Astrocyte (in vitro differentiated cells and primary cell): ENCODE results near the gene GNS. TPM values are rescaled to one million over a fixed set of nuclear protein-coding genes. Genes with fewer than 3 reads are reported as not detected.

Experiments used
- DNase-seq: peaks from one replicate; pipeline ENCODE4 v3.0.0-alpha.2; 2010; ENCODE audit warnings: low read depth
- FAIRE-seq: peaks from 2 replicates; lab custom pipeline; 2011; peaks lifted over from hg19 to GRCh38; lab: Jason Lieb, UNC
- H2AFZ ChIP-seq: 2 replicates; pipeline ENCODE4 v1.6.0; 2012; ENCODE audit warnings: low read depth, low read length, inconsistent platforms
- H3K27ac ChIP-seq: 2 replicates; pipeline ENCODE4 v1.5.1; 2011; ENCODE audit warnings: low read depth, low read length, inconsistent platforms
- H3K27me3 ChIP-seq: 2 replicates; pipeline ENCODE4 v1.6.0; 2011; ENCODE audit warnings: low read length, inconsistent platforms; ENCODE audit not compliant: insufficient read depth
- H3K36me3 ChIP-seq: 2 replicates; pipeline ENCODE4 v1.5.1; 2011; ENCODE audit warnings: low read length, inconsistent platforms; ENCODE audit not compliant: insufficient read depth
- H3K4me1 ChIP-seq: 2 replicates; pipeline ENCODE4 v1.5.1; 2011; ENCODE audit warnings: low read length, inconsistent platforms; ENCODE audit not compliant: insufficient read depth
- H3K4me2 ChIP-seq: 2 replicates; pipeline ENCODE4 v1.6.0; 2012; ENCODE audit warnings: low read length, inconsistent platforms
- H3K4me3 ChIP-seq: 2 replicates; pipeline ENCODE4 v1.5.1; 2011; ENCODE audit warnings: low read depth, mild to moderate bottlenecking, low read length, inconsistent platforms; ENCODE audit not compliant: insufficient read depth
- H3K79me2 ChIP-seq: 2 replicates; pipeline ENCODE4 v1.6.0; 2012; ENCODE audit warnings: mild to moderate bottlenecking, low read length, inconsistent platforms; ENCODE audit not compliant: insufficient read depth
- H3K9ac ChIP-seq: 2 replicates; pipeline ENCODE4 v1.6.0; 2012; ENCODE audit warnings: mild to moderate bottlenecking, low read length, inconsistent platforms
- H3K9me3 ChIP-seq: 2 replicates; pipeline ENCODE4 v1.5.1; 2012; ENCODE audit warnings: low read depth, mild to moderate bottlenecking, low read length, inconsistent platforms; ENCODE audit not compliant: insufficient read depth
- H4K20me1 ChIP-seq: 2 replicates; pipeline ENCODE4 v1.6.0; 2012; ENCODE audit warnings: low read length, inconsistent platforms; ENCODE audit not compliant: insufficient read depth
- H3K27ac Mint-ChIP-seq: one replicate; pipeline ENCODE4 v1.8.0; 2021; ENCODE audit warnings: mild to moderate bottlenecking, mixed read lengths; ENCODE audit not compliant: unreplicated experiment
- H3K27me3 Mint-ChIP-seq: one replicate; pipeline ENCODE4 v1.8.0; 2021; ENCODE audit warnings: low read depth, mixed read lengths; ENCODE audit not compliant: unreplicated experiment
- H3K36me3 Mint-ChIP-seq: one replicate; pipeline ENCODE4 v1.8.0; 2021; ENCODE audit warnings: low read depth, mixed read lengths; ENCODE audit not compliant: unreplicated experiment
- H3K4me1 Mint-ChIP-seq: one replicate; pipeline ENCODE4 v1.8.0; 2021; ENCODE audit warnings: low read depth, mixed read lengths; ENCODE audit not compliant: unreplicated experiment
- H3K4me3 Mint-ChIP-seq: one replicate; pipeline ENCODE4 v1.8.0; 2021; ENCODE audit warnings: mild to moderate bottlenecking, moderate library complexity, mixed read lengths; ENCODE audit not compliant: unreplicated experiment
- H3K9me3 Mint-ChIP-seq: one replicate; pipeline ENCODE4 v1.8.0; 2021; ENCODE audit warnings: mild to moderate bottlenecking, mixed read lengths; ENCODE audit not compliant: unreplicated experiment
- EZH2 ChIP-seq: IDR thresholded peaks from 2 replicates; pipeline ENCODE4 v1.6.1; 2012; ENCODE audit warnings: mild to moderate bottlenecking, low read length, inconsistent platforms; ENCODE audit not compliant: insufficient read depth
- total RNA-seq: library from RNA; stranded (reverse); gene quantifications from 2 replicates; pipeline ENCODE4 v1.2.1, GENCODE V29; 2021
- TF ChIP-seq, protein P1 (sequence below): IDR thresholded peaks from 2 replicates; pipeline ENCODE4 v1.5.1; 2011; ENCODE audit warnings: low read depth, mild to moderate bottlenecking, inconsistent platforms, low read length, moderate library complexity; ENCODE audit not compliant: insufficient read depth

GNS gene
- total RNA-seq, 1 donor from 2014 or later = 109 TPM

- Histone ChIP-seq H3K36me3 (no peaks in the 10 kb centered on the region), H3K27me3 (no peaks in the 10 kb centered on the region), H3K4me2 (no peak overlapping the region), H4K20me1 (no peaks in the 10 kb centered on the region), H3K27ac (no peak overlapping the region), H3K9me3 (no peaks in the 10 kb centered on the region), H3K9ac (no peak overlapping the region), H3K4me3 (no peak overlapping the region), H2AFZ (no peak overlapping the region), H3K4me1 (peaks cover 31% of the 10 kb centered on the region), H3K79me2 (peaks cover 24% of the 10 kb centered on the region)
- Mint-ChIP-seq H3K36me3 (no peaks in the 10 kb centered on the region), H3K27ac (no peak overlapping the region), H3K4me3 (no peak overlapping the region), H3K27me3 (no peaks in the 10 kb centered on the region), H3K9me3 (no peaks in the 10 kb centered on the region), H3K4me1 (peaks cover 39% of the 10 kb centered on the region)
- FAIRE-seq (no peak), DNase-seq (no peak)
- TF ChIP-seq, protein P1, sequence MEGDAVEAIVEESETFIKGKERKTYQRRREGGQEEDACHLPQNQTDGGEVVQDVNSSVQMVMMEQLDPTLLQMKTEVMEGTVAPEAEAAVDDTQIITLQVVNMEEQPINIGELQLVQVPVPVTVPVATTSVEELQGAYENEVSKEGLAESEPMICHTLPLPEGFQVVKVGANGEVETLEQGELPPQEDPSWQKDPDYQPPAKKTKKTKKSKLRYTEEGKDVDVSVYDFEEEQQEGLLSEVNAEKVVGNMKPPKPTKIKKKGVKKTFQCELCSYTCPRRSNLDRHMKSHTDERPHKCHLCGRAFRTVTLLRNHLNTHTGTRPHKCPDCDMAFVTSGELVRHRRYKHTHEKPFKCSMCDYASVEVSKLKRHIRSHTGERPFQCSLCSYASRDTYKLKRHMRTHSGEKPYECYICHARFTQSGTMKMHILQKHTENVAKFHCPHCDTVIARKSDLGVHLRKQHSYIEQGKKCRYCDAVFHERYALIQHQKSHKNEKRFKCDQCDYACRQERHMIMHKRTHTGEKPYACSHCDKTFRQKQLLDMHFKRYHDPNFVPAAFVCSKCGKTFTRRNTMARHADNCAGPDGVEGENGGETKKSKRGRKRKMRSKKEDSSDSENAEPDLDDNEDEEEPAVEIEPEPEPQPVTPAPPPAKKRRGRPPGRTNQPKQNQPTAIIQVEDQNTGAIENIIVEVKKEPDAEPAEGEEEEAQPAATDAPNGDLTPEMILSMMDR = no peak
- TF ChIP-seq EZH2 = no peak
These were observed 84.8 kb downstream of the GNS start for GRCh38 chr12:64674367-64674922.

GRCh38 chr12:64673490-64674169, 85.6 kb downstream of the GNS start:
- Histone ChIP-seq H3K79me2 (peaks cover 25% of the 10 kb centered on the region), H3K9me3 (no peaks in the 10 kb centered on the region), H3K4me2 (peak overlapping the region; percentile 32), H2AFZ (no peak overlapping the region), H3K27me3 (no peaks in the 10 kb centered on the region), H3K4me3 (no peak overlapping the region), H4K20me1 (no peaks in the 10 kb centered on the region), H3K4me1 (peaks cover 33% of the 10 kb centered on the region), H3K27ac (no peak overlapping the region), H3K36me3 (no peaks in the 10 kb centered on the region), H3K9ac (no peak overlapping the region)
- no peaks in the 10 kb centered on the region for H3K36me3 Mint-ChIP-seq
- no peak overlapping the region for H3K4me3 Mint-ChIP-seq
- no peaks in the 10 kb centered on the region for H3K9me3 Mint-ChIP-seq
- H3K4me1 Mint-ChIP-seq = peaks cover 44% of the 10 kb centered on the region
- H3K27ac Mint-ChIP-seq = peak overlapping the region; percentile 62
- TF ChIP-seq, protein P1 = no peak
- no peak for TF ChIP-seq EZH2
- FAIRE-seq = no peak
- H3K27me3 Mint-ChIP-seq = no peaks in the 10 kb centered on the region
- DNase-seq = peak; percentile 70

DNA sequence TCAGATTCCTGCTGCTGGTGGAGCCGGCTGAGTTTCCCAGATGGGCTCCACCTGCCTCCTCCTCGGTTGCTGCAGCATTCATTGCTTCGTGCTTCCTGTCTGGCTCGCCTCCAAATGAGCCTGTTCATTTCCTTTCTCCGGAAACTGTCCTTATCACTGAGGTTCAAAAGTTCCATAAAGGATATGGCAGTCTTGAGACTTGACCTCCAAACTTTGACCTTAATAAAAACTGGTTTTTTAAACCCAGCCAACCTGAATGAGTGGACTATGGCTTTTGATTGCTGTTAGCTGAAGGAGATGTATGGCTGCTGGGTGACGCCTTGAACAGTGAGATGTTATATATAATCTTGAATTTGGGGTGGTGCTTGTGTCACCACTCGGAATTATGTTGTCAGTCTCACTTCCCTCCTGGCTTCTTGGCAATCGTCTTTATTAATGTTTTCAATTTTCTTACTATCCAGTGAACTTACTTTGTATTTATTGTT, 86.2 kb downstream of the GNS start:
- no peak overlapping the region for H3K27ac ChIP-seq
- H3K36me3 ChIP-seq = no peaks in the 10 kb centered on the region
- FAIRE-seq (no peak), DNase-seq (peak; percentile 43)
- Mint-ChIP-seq H3K36me3 (no peaks in the 10 kb centered on the region), H3K4me3 (no peak overlapping the region), H3K4me1 (peaks cover 44% of the 10 kb centered on the region), H3K27me3 (no peaks in the 10 kb centered on the region), H3K27ac (peak overlapping the region; percentile 62), H3K9me3 (no peaks in the 10 kb centered on the region)
- H3K9ac ChIP-seq = no peak overlapping the region
- H3K4me2 ChIP-seq = peak overlapping the region; percentile 32
- H3K9me3 ChIP-seq = no peaks in the 10 kb centered on the region
- H3K4me1 ChIP-seq = peaks cover 33% of the 10 kb centered on the region
- H3K4me3 ChIP-seq = no peak overlapping the region
- H3K79me2 ChIP-seq = peaks cover 23% of the 10 kb centered on the region
- H2AFZ ChIP-seq = no peak overlapping the region
- no peak for TF ChIP-seq EZH2
- TF ChIP-seq, protein P1 = no peak
- H3K27me3 ChIP-seq = no peaks in the 10 kb centered on the region
- H4K20me1 ChIP-seq = peaks cover 3% of the 10 kb centered on the region
